A673 (cell line): Measurements from ENCODE around the gene YWHAH. TPM values are rescaled to one million over a fixed set of nuclear protein-coding genes. Genes with fewer than 3 reads are reported as not detected.

Experiments
- BruUV-seq: library from RNA; stranded (reverse); fragments of 400-500 nt; replicated peaks from 2 replicates; lab custom pipeline; 2021; lab: Mats Ljungman, UMichigan
- CTCF ChIA-PET: fragments of 300-600 bp; sonication (Branson Sonifier 250); formaldehyde crosslinking; loops from one replicate; lab custom pipeline; 2022; ENCODE audit warnings: antibody characterized with exemption; lab: Charles Lee
- POLR2A ChIA-PET: fragments of 300-600 bp; sonication (Branson Sonifier 250); formaldehyde crosslinking; loops from one replicate; lab custom pipeline; 2022; ENCODE audit warnings: antibody characterized with exemption; ENCODE audit not compliant: low non-redundant PET; lab: Charles Lee
- DNase-seq: peaks from one replicate; pipeline ENCODE4 v3.0.0-alpha.2; 2015; ENCODE audit warnings: low spot score
- H3K27ac ChIP-seq: fragments of 200-600 bp; sonication (generic); 2 replicates; pipeline ENCODE4 v1.5.1; 2016; ENCODE audit warnings: mixed run types, low read depth, mild to moderate bottlenecking, mixed read lengths, antibody characterized with exemption, low read length; ENCODE audit not compliant: poor library complexity, severe bottlenecking
- H3K27me3 ChIP-seq: fragments of 200-600 bp; sonication (generic); replicated peaks from 2 replicates; pipeline ENCODE4 v1.6.1; 2017; ENCODE audit warnings: mixed run types, low read depth, mild to moderate bottlenecking, mixed read lengths, antibody characterized with exemption, low read length; ENCODE audit not compliant: insufficient read depth, poor library complexity
- H3K36me3 ChIP-seq: fragments of 200-600 bp; sonication (generic); 2 replicates; pipeline ENCODE4 v1.6.1; 2016; ENCODE audit warnings: mixed run types, mild to moderate bottlenecking, mixed read lengths, antibody characterized with exemption, low read length; ENCODE audit not compliant: insufficient read depth, poor library complexity, severe bottlenecking
- H3K4me1 ChIP-seq: fragments of 200-600 bp; sonication (generic); 2 replicates; pipeline ENCODE4 v1.6.1; 2017; ENCODE audit warnings: mixed run types, mild to moderate bottlenecking, mixed read lengths, antibody characterized with exemption, low read length; ENCODE audit not compliant: insufficient read depth, poor library complexity, severe bottlenecking
- H3K4me3 ChIP-seq: fragments of 200-600 bp; sonication (generic); 2 replicates; pipeline ENCODE4 v1.5.1; 2016; ENCODE audit warnings: low read depth, mixed run types, mild to moderate bottlenecking, mixed read lengths, low read length; ENCODE audit not compliant: poor library complexity, severe bottlenecking
- H3K9me3 ChIP-seq: fragments of 200-600 bp; sonication (generic); 2 replicates; pipeline ENCODE4 v1.6.1; 2016; ENCODE audit warnings: mixed run types, low read depth, mild to moderate bottlenecking, mixed read lengths, antibody characterized with exemption, low read length; ENCODE audit not compliant: poor library complexity, severe bottlenecking
- EZH2 ChIP-seq: fragments of 200-600 bp; sonication (generic); IDR thresholded peaks from 2 replicates; pipeline ENCODE4 v1.6.1; 2017; ENCODE audit warnings: borderline replicate concordance, low read depth, mild to moderate bottlenecking, mixed read lengths, antibody characterized with exemption, low read length; ENCODE audit not compliant: poor library complexity, severe bottlenecking
- intact Hi-C: fragments of 100-400 bp; cut with micrococcal nuclease; formaldehyde crosslinking; loops from one replicate; pipeline ENCODE4 v1.10.0; 2022; ENCODE audit not compliant: unreplicated experiment
- total RNA-seq: library from RNA; stranded (reverse); gene quantifications from 2 replicates; pipeline ENCODE4 v1.2.3, GENCODE V29; 2021
- TF ChIP-seq, protein P1 (sequence below): fragments of 300-800, 200-600 bp; sonication (generic); conservative IDR thresholded peaks from 2 replicates; pipeline ENCODE4 v1.5.1; 2017; ENCODE audit warnings: low read depth, mild to moderate bottlenecking, antibody characterized with exemption, low read length, moderate library complexity, mixed read lengths

The YWHAH gene
- total RNA-seq, 1 experiment from 2014 or later: 177 TPM

DNA sequence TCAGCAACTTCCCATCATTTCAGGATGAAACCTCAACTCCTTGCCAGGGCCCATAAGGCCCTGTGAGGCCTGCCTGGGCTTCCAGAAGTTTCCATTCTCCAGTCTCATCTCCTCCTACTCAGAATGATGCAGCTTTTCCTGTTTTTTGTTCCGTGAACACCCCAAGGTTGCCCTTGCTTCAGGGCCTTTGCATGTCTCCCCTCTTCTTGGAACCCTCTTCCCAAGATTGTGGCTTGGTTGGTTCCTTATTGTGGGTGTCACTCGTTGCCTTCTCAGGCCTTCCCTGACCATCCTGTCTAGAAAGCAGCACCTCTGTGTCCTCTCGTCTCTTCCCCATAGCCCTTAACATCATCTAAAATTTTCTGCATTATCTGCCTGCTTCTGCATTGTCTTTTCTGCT, 23.2 kb upstream of the YWHAH start:
- Histone ChIP-seq H3K4me3 (no peak overlapping the region), H3K27me3 (no peaks in the 10 kb centered on the region), H3K36me3 (no peaks in the 10 kb centered on the region), H3K4me1 (no peaks in the 10 kb centered on the region), H3K27ac (no peak overlapping the region), H3K9me3 (no peaks in the 10 kb centered on the region)
- TF ChIP-seq, protein P1, sequence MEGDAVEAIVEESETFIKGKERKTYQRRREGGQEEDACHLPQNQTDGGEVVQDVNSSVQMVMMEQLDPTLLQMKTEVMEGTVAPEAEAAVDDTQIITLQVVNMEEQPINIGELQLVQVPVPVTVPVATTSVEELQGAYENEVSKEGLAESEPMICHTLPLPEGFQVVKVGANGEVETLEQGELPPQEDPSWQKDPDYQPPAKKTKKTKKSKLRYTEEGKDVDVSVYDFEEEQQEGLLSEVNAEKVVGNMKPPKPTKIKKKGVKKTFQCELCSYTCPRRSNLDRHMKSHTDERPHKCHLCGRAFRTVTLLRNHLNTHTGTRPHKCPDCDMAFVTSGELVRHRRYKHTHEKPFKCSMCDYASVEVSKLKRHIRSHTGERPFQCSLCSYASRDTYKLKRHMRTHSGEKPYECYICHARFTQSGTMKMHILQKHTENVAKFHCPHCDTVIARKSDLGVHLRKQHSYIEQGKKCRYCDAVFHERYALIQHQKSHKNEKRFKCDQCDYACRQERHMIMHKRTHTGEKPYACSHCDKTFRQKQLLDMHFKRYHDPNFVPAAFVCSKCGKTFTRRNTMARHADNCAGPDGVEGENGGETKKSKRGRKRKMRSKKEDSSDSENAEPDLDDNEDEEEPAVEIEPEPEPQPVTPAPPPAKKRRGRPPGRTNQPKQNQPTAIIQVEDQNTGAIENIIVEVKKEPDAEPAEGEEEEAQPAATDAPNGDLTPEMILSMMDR: no peak
- TF ChIP-seq EZH2: no peak
- intact Hi-C loops: no loop called here
- DNase-seq: no peak
- ChIA-PET CTCF (no interaction called here), POLR2A (no interaction called here)
- BruUV-seq: no TSS peak

DNA sequence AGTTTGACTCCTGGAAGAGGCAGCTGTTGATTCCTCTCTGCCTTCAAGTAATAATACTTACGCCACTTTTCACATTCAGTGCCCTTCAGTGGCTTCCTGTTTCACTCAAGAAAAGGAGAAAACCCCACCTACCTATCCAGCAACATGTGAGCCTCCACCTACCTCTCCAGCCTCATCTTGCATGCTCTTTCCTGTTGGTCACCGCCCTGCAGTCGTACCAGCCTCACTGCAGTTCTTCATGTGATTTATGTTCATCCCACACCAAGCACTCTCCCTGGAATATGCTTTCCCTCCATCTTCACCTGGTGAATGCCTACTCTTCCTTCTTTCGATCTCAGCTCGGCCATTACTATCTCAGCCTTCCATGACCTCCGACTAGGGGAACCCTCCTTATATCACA, 21.8 kb upstream of the YWHAH start:
- H3K9me3 ChIP-seq: no peaks in the 10 kb centered on the region
- H3K27me3 ChIP-seq: peaks cover 2% of the 10 kb centered on the region
- ChIA-PET POLR2A (interaction anchor here (0.6 kb wide), 1 partner anchor 814 kb away, joined by 5 read pairs; no protein-coding TSS in a partner anchor), CTCF (no interaction called here)
- no peaks in the 10 kb centered on the region for H3K36me3 ChIP-seq
- BruUV-seq: no TSS peak
- intact Hi-C loops: no loop called here
- no peak overlapping the region for H3K27ac ChIP-seq
- TF ChIP-seq, protein P1: no peak
- TF ChIP-seq EZH2: no peak
- no peak overlapping the region for H3K4me3 ChIP-seq
- no peak for DNase-seq
- no peaks in the 10 kb centered on the region for H3K4me1 ChIP-seq

DNA sequence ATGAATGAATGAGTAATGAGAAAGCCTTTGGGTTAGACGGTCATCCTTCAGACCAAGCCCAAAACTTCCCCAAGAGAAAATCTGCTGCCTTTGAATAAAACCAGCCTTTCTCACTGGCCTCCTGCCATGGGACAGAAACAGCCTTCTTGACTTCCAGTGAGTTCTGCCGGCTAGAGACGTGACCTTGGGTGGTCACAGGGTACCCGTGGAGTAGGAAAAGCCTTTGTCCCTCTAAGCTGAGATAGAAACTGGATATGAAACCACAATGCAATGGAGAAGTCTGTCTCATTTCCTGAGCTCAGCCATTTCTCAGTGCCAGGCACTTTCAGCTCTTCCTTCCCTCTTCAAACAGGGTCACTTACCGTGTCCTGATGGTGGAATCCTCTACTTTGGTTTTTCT, 21.2 kb upstream of the YWHAH start:
- intact Hi-C loops: no loop called here
- H3K9me3 ChIP-seq: no peaks in the 10 kb centered on the region
- no peaks in the 10 kb centered on the region for H3K4me1 ChIP-seq
- CTCF ChIA-PET: no interaction called here
- peaks cover 5% of the 10 kb centered on the region for H3K27me3 ChIP-seq
- no peak overlapping the region for H3K4me3 ChIP-seq
- no TSS peak for BruUV-seq
- TF ChIP-seq, protein P1: no peak
- TF ChIP-seq EZH2: no peak
- no peak for DNase-seq
- POLR2A ChIA-PET: no interaction called here
- no peaks in the 10 kb centered on the region for H3K36me3 ChIP-seq
- no peak overlapping the region for H3K27ac ChIP-seq
